IMR-90 (cell line): ENCODE results near the gene TLR9. TPM values are rescaled to one million over a fixed set of nuclear protein-coding genes. Genes with fewer than 3 reads are reported as not detected.

ENCODE experiments used
- ATAC-seq: fragments of 200-7000 bp; cut with Tn5 transposase; 2 replicates; pipeline ENCODE4 v1.9.1; 2020; ENCODE audit warnings: low read depth, mild to moderate bottlenecking, moderate library complexity
- BruUV-seq: library from RNA; stranded (reverse); fragments of 400-500 nt; replicated peaks from 2 replicates; lab custom pipeline; 2021; lab: Mats Ljungman, UMichigan
- CTCF ChIA-PET: fragments of 300-600 bp; formaldehyde crosslinking; extraction: SDS; loops from one replicate; lab custom pipeline; 2021; ENCODE audit warnings: antibody characterized with exemption; lab: Yijun Ruan, JAX
- POLR2A ChIA-PET: fragments of 300-600 bp; sonication (Branson Sonifier 250); formaldehyde crosslinking; loops from one replicate; lab custom pipeline; 2022; ENCODE audit warnings: antibody characterized with exemption; ENCODE audit not compliant: unreplicated experiment; lab: Charles Lee
- DNase-seq: peaks from one replicate; pipeline ENCODE4 v3.0.0; 2013
- H2AFZ ChIP-seq: replicated peaks from 2 replicates; pipeline ENCODE3; 2013; ENCODE audit warnings: low read length, mild to moderate bottlenecking; ENCODE audit not compliant: poor library complexity
- H2AK5ac ChIP-seq: 2 replicates; pipeline ENCODE4 v1.6.1; 2013; ENCODE audit warnings: low read depth, low read length, inconsistent platforms
- H2AK9ac ChIP-seq: replicated peaks from 2 replicates; pipeline ENCODE3; 2013; ENCODE audit warnings: mild to moderate bottlenecking, low read depth, low read length, moderate library complexity; ENCODE audit not compliant: poor library complexity
- H2BK120ac ChIP-seq: 2 replicates; pipeline ENCODE4 v1.6.1; 2013; ENCODE audit warnings: low read depth, low read length, inconsistent platforms
- H2BK15ac ChIP-seq: 3 replicates; pipeline ENCODE4 v1.6.1; 2013; ENCODE audit warnings: low read depth, low read length, inconsistent platforms
- H2BK20ac ChIP-seq: 2 replicates; pipeline ENCODE4 v1.6.1; 2013; ENCODE audit warnings: low read depth, mild to moderate bottlenecking, inconsistent platforms, low read length, moderate library complexity
- H2BK5ac ChIP-seq: 2 replicates; pipeline ENCODE4 v1.6.1; 2013; ENCODE audit warnings: mild to moderate bottlenecking, low read depth, low read length, inconsistent platforms; ENCODE audit not compliant: poor library complexity, severe bottlenecking
- H3K14ac ChIP-seq: replicated peaks from 2 replicates; pipeline ENCODE4 v1.6.1; 2013; ENCODE audit warnings: low read depth, low read length, inconsistent platforms
- H3K18ac ChIP-seq: 2 replicates; pipeline ENCODE4 v1.6.1; 2013; ENCODE audit warnings: low read depth, low read length, control low read depth
- H3K23ac ChIP-seq: 2 replicates; pipeline ENCODE4 v1.6.1; 2013; ENCODE audit warnings: low read depth, low read length, inconsistent platforms
- H3K27ac ChIP-seq: 2 replicates; pipeline ENCODE4 v1.5.1; 2013; ENCODE audit warnings: mild to moderate bottlenecking, control low read depth, low read length; ENCODE audit not compliant: insufficient read depth
- H3K27me3 ChIP-seq: 2 replicates; pipeline ENCODE4 v1.6.1; 2013; ENCODE audit warnings: low read length; ENCODE audit not compliant: control insufficient read depth, insufficient read depth
- H3K36me3 ChIP-seq: 2 replicates; pipeline ENCODE4 v1.6.1; 2013; ENCODE audit warnings: low read length, mixed read lengths; ENCODE audit not compliant: control insufficient read depth, insufficient read depth
- H3K4ac ChIP-seq: 2 replicates; pipeline ENCODE4 v1.6.1; 2013; ENCODE audit warnings: low read depth, low read length, inconsistent platforms
- H3K4me1 ChIP-seq: 2 replicates; pipeline ENCODE4 v1.6.1; 2013; ENCODE audit warnings: low read length, mixed read lengths; ENCODE audit not compliant: control insufficient read depth, insufficient read depth
- H3K4me2 ChIP-seq: 2 replicates; pipeline ENCODE4 v1.6.1; 2013; ENCODE audit warnings: low read depth, mild to moderate bottlenecking, control low read depth, low read length, moderate library complexity
- H3K4me3 ChIP-seq: 2 replicates; pipeline ENCODE4 v1.5.1; 2013; ENCODE audit warnings: low read depth, mild to moderate bottlenecking, control low read depth, low read length, moderate library complexity; ENCODE audit not compliant: insufficient read depth
- H3K56ac ChIP-seq: 2 replicates; pipeline ENCODE4 v1.6.1; 2013; ENCODE audit warnings: low read length, inconsistent platforms; ENCODE audit not compliant: insufficient read depth; ENCODE audit errors: extremely low read depth
- H3K79me1 ChIP-seq, 2 experiments: 2 replicates each; pipeline ENCODE4 v1.6.1; 2013; ENCODE audit warnings: low read length in 2 of 2, inconsistent platforms in 1 of 2, low read depth in 1 of 2
- H3K9ac ChIP-seq: 2 replicates; pipeline ENCODE4 v1.6.1; 2013; ENCODE audit warnings: low read depth, low read length, control low read depth
- H3K9me1 ChIP-seq: 2 replicates; pipeline ENCODE4 v1.6.1; 2013; ENCODE audit warnings: low read length, inconsistent platforms; ENCODE audit not compliant: insufficient read depth
- H3K9me3 ChIP-seq: 2 replicates; pipeline ENCODE4 v1.6.1; 2013; ENCODE audit warnings: low read length; ENCODE audit not compliant: control insufficient read depth, insufficient read depth
- H4K20me1 ChIP-seq: 2 replicates; pipeline ENCODE4 v1.6.1; 2013; ENCODE audit warnings: low read length, inconsistent platforms; ENCODE audit not compliant: insufficient read depth
- H4K5ac ChIP-seq: 2 replicates; pipeline ENCODE4 v1.6.1; 2013; ENCODE audit warnings: mild to moderate bottlenecking, low read depth, low read length, control low read depth
- H4K8ac ChIP-seq, 2 experiments: 2 replicates each; pipeline ENCODE4 v1.6.1; 2013; ENCODE audit warnings: low read depth in 2 of 2, low read length in 2 of 2, control low read depth in 1 of 2, inconsistent platforms in 1 of 2
- H4K91ac ChIP-seq: 2 replicates; pipeline ENCODE4 v1.6.1; 2013; ENCODE audit warnings: low read depth, low read length, inconsistent platforms; ENCODE audit not compliant: insufficient read depth
- BHLHE40 ChIP-seq: fragments of 150-350 bp; IDR thresholded peaks from 2 replicates; pipeline ENCODE4 v1.6.1; 2016; ENCODE audit warnings: mild to moderate bottlenecking, low read depth, low read length
- CEBPB ChIP-seq: IDR thresholded peaks from 2 replicates; pipeline ENCODE4 v1.6.1; 2012; ENCODE audit warnings: low read depth, low read length, improper control_type of control experiment
- CHD1 ChIP-seq: IDR thresholded peaks from 2 replicates; pipeline ENCODE4 v1.6.1; 2012; ENCODE audit warnings: low read depth, low read length, improper control_type of control experiment
- FOS ChIP-seq: fragments of 150-350 bp; IDR thresholded peaks from 2 replicates; pipeline ENCODE4 v1.6.1; 2016; ENCODE audit warnings: low read depth, low read length
- MAFK ChIP-seq: IDR thresholded peaks from 2 replicates; pipeline ENCODE4 v1.6.1; 2012; ENCODE audit warnings: low read depth, low read length, improper control_type of control experiment
- MAZ ChIP-seq: IDR thresholded peaks from 2 replicates; pipeline ENCODE4 v1.6.1; 2012; ENCODE audit warnings: low read depth, mild to moderate bottlenecking, low read length, improper control_type of control experiment, moderate library complexity, borderline replicate concordance
- MXI1 ChIP-seq: IDR thresholded peaks from 2 replicates; pipeline ENCODE4 v1.6.1; 2012; ENCODE audit warnings: low read depth, mild to moderate bottlenecking, low read length, moderate library complexity, borderline replicate concordance
- POLR2A ChIP-seq: IDR thresholded peaks from 2 replicates; pipeline ENCODE4 v1.6.1; 2012; ENCODE audit warnings: mild to moderate bottlenecking, low read depth, low read length
- RAD21 ChIP-seq: IDR thresholded peaks from 2 replicates; pipeline ENCODE4 v1.6.1; 2012; ENCODE audit warnings: low read length, improper control_type of control experiment
- RFX5 ChIP-seq: IDR thresholded peaks from 2 replicates; pipeline ENCODE4 v1.8.0; 2012; ENCODE audit warnings: low read depth, mild to moderate bottlenecking, low read length, moderate library complexity
- SMC3 ChIP-seq: fragments of 150-350 bp; IDR thresholded peaks from 2 replicates; pipeline ENCODE4 v1.6.1; 2016; ENCODE audit warnings: low read depth, mild to moderate bottlenecking, antibody characterized with exemption, low read length, moderate library complexity
- WGBS, 2 experiments: methylation state at CpG; one replicate each; pipeline versions ENCODE4 v1.1.5 to v1.1.7; 2013; ENCODE audit warnings: missing lambda C conversion rate in 2 of 2; ENCODE audit not compliant: insufficient read length in 1 of 2; ENCODE audit errors: extremely low coverage in 2 of 2; 5-methylcytosine and 5-hydroxymethylcytosine counted together
- dilution Hi-C: fragments of 300-500 bp; cut with HindIII; formaldehyde crosslinking; loops from one replicate; pipeline ENCODE4 v1.14.3; 2018; ENCODE audit warnings: low sequenced_read_pairs; ENCODE audit not compliant: unreplicated experiment
- in situ Hi-C: fragments of 300-500 bp; cut with MboI; formaldehyde crosslinking; loops from 3 replicates; pipeline ENCODE4 v1.14.3; 2019; ENCODE audit warnings: low sequenced_read_pairs, inconsistent platforms, mixed read lengths
- intact Hi-C: fragments of 100-400 bp; cut with micrococcal nuclease; formaldehyde crosslinking; loops from 2 replicates; pipeline ENCODE4 v1.10.0; 2022
- polyA plus RNA-seq, 3 experiments: library from polyadenylated mRNA; depleted of rRNA; stranded (reverse); fragments of >200 nt; gene quantifications; 2 replicates each; pipeline ENCODE4 v1.2.3, GENCODE V29; 2012; ENCODE audit warnings: low replicate concordance in 1 of 3
- total RNA-seq: library from RNA; depleted of rRNA; stranded (reverse); fragments of >200 nt; gene quantifications from 2 replicates; pipeline ENCODE4 v1.2.3, GENCODE V29; 2012
- TF ChIP-seq, protein P1 (sequence below): fragments of 150-350 bp; IDR thresholded peaks from 2 replicates; pipeline ENCODE4 v1.6.1; 2017; ENCODE audit warnings: mild to moderate bottlenecking, antibody characterized with exemption, low read length, low read depth
- TF ChIP-seq, protein P2 (sequence below): fragments of 150-350 bp; IDR thresholded peaks from 2 replicates; pipeline ENCODE4 v1.6.1; 2016; ENCODE audit warnings: low read depth, mild to moderate bottlenecking, low read length, moderate library complexity, borderline replicate concordance

Gene TLR9
- total and polyA plus RNA-seq, 2 of the 4 experiments (the other 2 are of a cell fraction), result not detected

DNA sequence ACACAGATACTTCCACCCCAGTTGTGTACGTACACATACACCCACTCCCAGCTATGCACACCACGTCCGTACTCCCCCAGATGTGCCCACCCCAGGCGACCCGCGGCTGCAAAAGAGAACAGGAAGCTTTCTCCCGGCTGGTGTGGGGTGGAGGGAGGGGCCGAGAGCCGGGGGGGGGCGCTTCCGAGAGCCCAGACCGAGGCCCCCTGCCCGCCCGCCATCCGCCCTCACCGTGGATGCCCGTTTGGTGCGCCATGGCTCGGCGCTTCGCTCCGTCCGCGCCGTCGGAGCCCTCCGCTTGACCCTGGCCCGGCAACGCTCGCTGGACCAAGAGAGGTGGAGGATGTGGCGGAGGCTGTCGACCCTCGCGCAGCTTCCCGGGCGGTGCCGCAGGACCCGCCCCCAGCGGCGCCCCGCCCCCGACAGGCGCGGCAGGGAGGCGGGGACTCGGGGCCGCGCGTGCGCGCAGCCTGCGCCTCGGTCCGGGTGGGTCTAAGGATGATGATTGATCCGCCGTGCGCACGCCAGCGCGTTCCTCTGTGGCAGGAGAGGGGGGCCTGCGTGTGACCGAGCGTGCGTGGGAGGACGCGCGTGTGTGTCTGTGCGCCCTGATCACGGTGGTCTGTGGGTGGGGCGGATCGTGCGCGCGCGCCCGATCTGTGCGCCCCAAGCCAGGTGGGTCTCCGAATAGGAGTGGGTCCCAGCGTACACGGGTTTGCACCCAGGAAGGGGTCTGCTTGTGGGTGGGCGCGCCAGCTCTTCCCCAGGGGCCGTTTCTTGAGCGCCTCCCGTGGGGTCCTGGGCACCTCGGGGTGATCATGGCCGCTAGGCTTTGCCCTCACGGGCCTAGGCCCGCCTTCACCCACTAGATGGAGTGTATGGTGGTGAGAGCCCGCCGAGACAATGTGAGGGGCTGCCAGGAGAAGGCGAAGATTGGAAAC is 13.6 kb upstream of the TLR9 start, which contains the start of gene TWF2:
Gene TWF2 (minus strand): TSS at position 398 of the 941 bp plus-strand sequence. CDS start 142 bp downstream, at position 256.
- Histone ChIP-seq H2AK9ac (peak within 1 kb of the TSS; percentile 100), H3K4me1 (peaks cover 26% of the 10 kb centered on the region), H2BK5ac (peak within 1 kb of the TSS; percentile 92), H2BK120ac (peak within 1 kb of the TSS; percentile 79), H4K20me1 (peaks cover 30% of the 10 kb centered on the region), H3K23ac (peak within 1 kb of the TSS; percentile 96), H2BK15ac (peak within 1 kb of the TSS; percentile 26; the same call in 1 of the 3 replicates), H3K4me3 (peak within 1 kb of the TSS; percentile 83), H3K27me3 (no peaks in the 10 kb centered on the region), H4K5ac (peak within 1 kb of the TSS; percentile 77), H3K9me1 (peaks cover 30% of the 10 kb centered on the region), H3K79me1 (peaks cover 14 to 76% of the 10 kb centered on the region in 2 experiments), H3K9ac (peak within 1 kb of the TSS; percentile 92), H3K4ac (peak within 1 kb of the TSS; percentile 97), H3K36me3 (peaks cover 14% of the 10 kb centered on the region; the same call in 1 of the 2 replicates), H3K27ac (peak within 1 kb of the TSS; percentile 91), H4K91ac (peak within 1 kb of the TSS; percentile 91), H3K56ac (peak within 1 kb of the TSS; percentile 75), H3K18ac (peak within 1 kb of the TSS; percentile 75), H4K8ac (peak within 1 kb of the TSS; percentile 95 to 96), H2AFZ (peak within 1 kb of the TSS; percentile 97), H3K4me2 (peak within 1 kb of the TSS; percentile 95), H3K9me3 (0 out of 2 replicates have a peak, but pooled peaks cover 1% of the 10 kb centered on the region), H3K14ac (peak within 1 kb of the TSS; percentile 98), H2BK20ac (0 out of 2 replicates have a peak within 1 kb of the TSS, but pooled peaks have one; percentile 40), H2AK5ac (peak within 1 kb of the TSS; percentile 100)
- WGBS, 2 experiments, result 0% methylated on average over 11 of the region's 92 CpGs; no CpG with 5 or more reads in 1 of the 2 experiments
- DNase-seq (peak; percentile 78), ATAC-seq (peak; percentile 84)
- intact Hi-C loops (loop anchor here (5.0 kb wide), 1 partner anchor 38 kb away; the partner anchor contains the start of gene WDR82), in situ Hi-C loops (no loop called here), dilution Hi-C loops (no loop called here)
- ChIA-PET POLR2A (interaction anchor here (0.6 kb wide), 1 partner anchor 38 kb away, joined by 9 read pairs; no protein-coding TSS in a partner anchor), CTCF (interaction anchor here (1.0 to 1.2 kb wide), 2 partner anchors 45 to 100 kb away, joined by 3 read pairs; no protein-coding TSS in a partner anchor)
- no TSS peak for BruUV-seq
- TF ChIP-seq POLR2A, result peak; percentile 71
- TF ChIP-seq SMC3, result no peak
- TF ChIP-seq CEBPB, result no peak
- TF ChIP-seq BHLHE40, result peak; percentile 55
- TF ChIP-seq, protein P1, sequence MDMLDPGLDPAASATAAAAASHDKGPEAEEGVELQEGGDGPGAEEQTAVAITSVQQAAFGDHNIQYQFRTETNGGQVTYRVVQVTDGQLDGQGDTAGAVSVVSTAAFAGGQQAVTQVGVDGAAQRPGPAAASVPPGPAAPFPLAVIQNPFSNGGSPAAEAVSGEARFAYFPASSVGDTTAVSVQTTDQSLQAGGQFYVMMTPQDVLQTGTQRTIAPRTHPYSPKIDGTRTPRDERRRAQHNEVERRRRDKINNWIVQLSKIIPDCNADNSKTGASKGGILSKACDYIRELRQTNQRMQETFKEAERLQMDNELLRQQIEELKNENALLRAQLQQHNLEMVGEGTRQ, result no peak
- TF ChIP-seq, protein P2, sequence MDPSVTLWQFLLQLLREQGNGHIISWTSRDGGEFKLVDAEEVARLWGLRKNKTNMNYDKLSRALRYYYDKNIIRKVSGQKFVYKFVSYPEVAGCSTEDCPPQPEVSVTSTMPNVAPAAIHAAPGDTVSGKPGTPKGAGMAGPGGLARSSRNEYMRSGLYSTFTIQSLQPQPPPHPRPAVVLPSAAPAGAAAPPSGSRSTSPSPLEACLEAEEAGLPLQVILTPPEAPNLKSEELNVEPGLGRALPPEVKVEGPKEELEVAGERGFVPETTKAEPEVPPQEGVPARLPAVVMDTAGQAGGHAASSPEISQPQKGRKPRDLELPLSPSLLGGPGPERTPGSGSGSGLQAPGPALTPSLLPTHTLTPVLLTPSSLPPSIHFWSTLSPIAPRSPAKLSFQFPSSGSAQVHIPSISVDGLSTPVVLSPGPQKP, result no peak
- TF ChIP-seq MAZ, result peak; percentile 64; the same call in 1 of the 2 replicates
- no peak for TF ChIP-seq MAFK
- no peak for TF ChIP-seq CHD1
- no peak for TF ChIP-seq MXI1
- TF ChIP-seq FOS, result no peak
- no peak for TF ChIP-seq RFX5
- no peak for TF ChIP-seq RAD21
